Kidney epithelial cell (primary cell): ENCODE data around the gene RPL10A. TPM values are rescaled to one million over a fixed set of nuclear protein-coding genes. Genes with fewer than 3 reads are reported as not detected.

Experiments
- DNase-seq: peaks from one replicate; pipeline ENCODE4 v3.0.0-alpha.2; 2010; ENCODE audit warnings: low read depth
- H3K27me3 ChIP-seq: 2 replicates; pipeline ENCODE4 v1.6.0; 2011; ENCODE audit warnings: low read length; ENCODE audit not compliant: control insufficient read depth, insufficient read depth
- H3K36me3 ChIP-seq: 2 replicates; pipeline ENCODE4 v1.5.1; 2011; ENCODE audit warnings: low read length; ENCODE audit not compliant: control insufficient read depth, insufficient read depth
- H3K4me3 ChIP-seq: 2 replicates; pipeline ENCODE4 v1.5.1; 2011; ENCODE audit warnings: low read depth, mild to moderate bottlenecking, control low read depth, low read length
- total RNA-seq: library from RNA; depleted of rRNA; stranded (reverse); fragments of >200 nt; gene quantifications from 2 replicates; pipeline ENCODE4 v1.2.3, GENCODE V29; 2015
- TF ChIP-seq, protein P1 (sequence below): IDR thresholded peaks from 2 replicates; pipeline ENCODE4 v1.5.1; 2011; ENCODE audit warnings: mild to moderate bottlenecking, moderate library complexity, low read length, control low read depth, inconsistent platforms; ENCODE audit not compliant: insufficient read depth, poor library complexity, severe bottlenecking

RPL10A gene
- total RNA-seq, 1 donor from 2014 or later: 1,851 TPM

DNA sequence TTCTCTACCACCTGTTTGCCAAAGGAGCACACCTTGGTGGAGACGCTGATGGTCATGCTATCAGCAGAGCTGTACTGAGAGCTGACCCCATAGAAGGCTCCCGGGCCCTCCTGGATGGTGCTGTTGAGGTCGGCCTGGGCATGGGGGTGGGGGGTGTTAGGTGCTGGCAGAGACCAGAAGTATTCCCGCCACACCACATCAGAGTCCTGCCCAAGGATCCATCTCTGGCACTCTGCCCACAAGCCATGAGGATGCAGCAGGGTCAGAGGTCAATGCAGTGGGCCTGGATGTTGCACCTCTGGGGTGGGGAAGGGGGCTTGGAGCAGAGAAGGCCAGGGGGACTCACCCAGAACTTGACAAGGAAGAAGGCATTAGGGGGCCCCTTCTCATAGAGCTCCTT, 7.4 kb downstream of the RPL10A start:
- H3K36me3 ChIP-seq: peaks cover 1% of the 10 kb centered on the region
- no peaks in the 10 kb centered on the region for H3K27me3 ChIP-seq
- H3K4me3 ChIP-seq: no peak overlapping the region
- DNase-seq: no peak
- TF ChIP-seq, protein P1, sequence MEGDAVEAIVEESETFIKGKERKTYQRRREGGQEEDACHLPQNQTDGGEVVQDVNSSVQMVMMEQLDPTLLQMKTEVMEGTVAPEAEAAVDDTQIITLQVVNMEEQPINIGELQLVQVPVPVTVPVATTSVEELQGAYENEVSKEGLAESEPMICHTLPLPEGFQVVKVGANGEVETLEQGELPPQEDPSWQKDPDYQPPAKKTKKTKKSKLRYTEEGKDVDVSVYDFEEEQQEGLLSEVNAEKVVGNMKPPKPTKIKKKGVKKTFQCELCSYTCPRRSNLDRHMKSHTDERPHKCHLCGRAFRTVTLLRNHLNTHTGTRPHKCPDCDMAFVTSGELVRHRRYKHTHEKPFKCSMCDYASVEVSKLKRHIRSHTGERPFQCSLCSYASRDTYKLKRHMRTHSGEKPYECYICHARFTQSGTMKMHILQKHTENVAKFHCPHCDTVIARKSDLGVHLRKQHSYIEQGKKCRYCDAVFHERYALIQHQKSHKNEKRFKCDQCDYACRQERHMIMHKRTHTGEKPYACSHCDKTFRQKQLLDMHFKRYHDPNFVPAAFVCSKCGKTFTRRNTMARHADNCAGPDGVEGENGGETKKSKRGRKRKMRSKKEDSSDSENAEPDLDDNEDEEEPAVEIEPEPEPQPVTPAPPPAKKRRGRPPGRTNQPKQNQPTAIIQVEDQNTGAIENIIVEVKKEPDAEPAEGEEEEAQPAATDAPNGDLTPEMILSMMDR: no peak

DNA sequence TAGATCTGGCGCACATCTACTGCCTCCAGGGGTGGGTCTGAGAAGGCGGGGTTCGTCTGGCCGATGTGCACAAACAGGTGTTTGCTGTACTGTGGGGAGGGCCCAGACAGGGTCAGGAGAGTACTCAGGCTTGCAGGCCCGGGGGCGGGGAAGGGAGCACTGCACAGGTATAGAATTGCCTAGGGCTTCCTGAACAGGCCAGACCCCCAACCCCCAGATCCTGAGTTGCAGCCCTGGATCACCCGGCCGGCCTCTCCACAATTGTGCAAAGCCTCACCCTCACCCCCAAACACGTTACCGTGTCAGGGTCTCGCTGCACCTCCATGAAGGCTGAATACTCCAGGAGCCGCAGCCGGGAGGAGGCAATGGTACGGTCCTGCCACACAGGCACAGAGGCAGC, 7.8 kb downstream of the RPL10A start:
- H3K36me3 ChIP-seq: peaks cover 1% of the 10 kb centered on the region
- no peak overlapping the region for H3K4me3 ChIP-seq
- H3K27me3 ChIP-seq: no peaks in the 10 kb centered on the region
- no peak for DNase-seq
- TF ChIP-seq, protein P1: no peak

DNA sequence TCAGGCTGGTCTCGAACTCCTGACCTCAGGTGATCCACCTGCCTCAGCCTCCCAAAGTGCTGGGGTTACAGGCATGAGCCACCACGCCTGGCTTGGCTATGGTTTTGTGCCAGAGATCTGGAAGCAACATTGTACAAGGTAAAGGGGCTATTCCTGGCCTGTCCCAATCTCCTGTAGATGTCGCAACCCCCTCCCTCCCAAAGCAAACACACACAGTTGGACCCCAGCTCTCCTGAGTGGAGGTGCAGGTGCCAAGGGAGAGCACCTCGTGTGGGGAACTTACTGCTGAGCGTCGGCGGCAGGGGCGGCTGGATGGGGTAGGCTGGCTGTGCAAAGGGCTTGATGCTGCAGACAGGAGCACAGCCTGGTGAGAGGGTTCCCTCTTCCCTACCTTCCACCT, 8.8 kb downstream of the RPL10A start:
- peaks cover 1% of the 10 kb centered on the region for H3K36me3 ChIP-seq
- TF ChIP-seq, protein P1: no peak
- no peak overlapping the region for H3K4me3 ChIP-seq
- no peaks in the 10 kb centered on the region for H3K27me3 ChIP-seq
- DNase-seq: no peak

DNA sequence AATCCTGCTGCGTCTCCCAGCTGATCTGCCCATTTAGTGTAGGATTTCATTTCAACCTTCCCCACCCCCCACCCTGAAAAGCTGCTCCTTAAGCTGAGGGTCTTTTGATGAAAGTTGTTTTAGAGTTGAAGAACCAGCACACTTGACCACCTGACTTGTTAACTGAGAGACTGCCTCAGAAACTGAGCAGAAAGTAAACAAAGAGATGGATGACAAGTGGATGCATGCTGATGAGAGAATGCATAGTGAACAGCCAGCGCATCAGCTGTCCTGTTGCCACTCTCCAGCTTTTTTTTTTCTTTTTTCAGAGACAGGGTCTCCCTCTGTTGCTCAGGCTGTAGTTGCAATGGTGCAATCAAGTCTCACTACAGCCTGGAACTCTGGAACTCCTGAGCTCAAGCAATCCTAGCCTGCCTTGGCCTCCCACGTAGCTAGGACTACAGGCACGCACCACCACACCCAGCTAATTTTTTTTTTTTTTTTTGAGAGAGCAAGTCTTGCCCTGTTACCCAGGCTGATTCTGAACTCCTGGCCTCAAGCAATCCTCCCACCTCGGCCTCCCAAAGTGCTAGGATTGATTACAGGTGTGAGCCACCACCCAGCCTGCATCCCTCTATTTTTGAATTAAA, 9.5 kb downstream of the RPL10A start:
- no peak for DNase-seq

DNA sequence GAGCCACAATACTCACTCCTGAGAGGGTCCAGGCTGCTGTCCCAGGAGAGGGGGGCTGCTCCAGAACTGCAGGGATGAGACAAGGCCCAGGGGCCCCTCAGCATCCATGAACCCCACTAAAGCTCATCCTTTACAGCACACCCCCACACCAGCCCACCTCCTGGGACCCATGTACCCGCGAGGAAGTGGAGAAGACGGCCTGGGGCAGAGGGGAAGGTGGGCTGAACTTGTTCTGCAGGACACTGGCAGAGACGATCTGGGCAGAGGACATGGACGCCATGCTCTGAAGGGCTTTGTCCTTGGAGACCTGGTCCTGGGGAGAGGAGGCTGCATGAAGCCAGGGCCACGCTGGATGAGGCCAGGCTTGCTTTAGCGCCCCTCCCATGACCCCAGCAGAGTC, 10.1 kb downstream of the RPL10A start:
- H3K36me3 ChIP-seq: peaks cover 1% of the 10 kb centered on the region
- TF ChIP-seq, protein P1: no peak
- DNase-seq: no peak
- no peak overlapping the region for H3K4me3 ChIP-seq
- H3K27me3 ChIP-seq: no peaks in the 10 kb centered on the region

More for the DNA sequence above, 9.5 kb downstream of the RPL10A start:
- TF ChIP-seq, protein P1: no peak
- Histone ChIP-seq H3K27me3 (no peaks in the 10 kb centered on the region), H3K36me3 (peaks cover 1% of the 10 kb centered on the region), H3K4me3 (no peak overlapping the region)

DNA sequence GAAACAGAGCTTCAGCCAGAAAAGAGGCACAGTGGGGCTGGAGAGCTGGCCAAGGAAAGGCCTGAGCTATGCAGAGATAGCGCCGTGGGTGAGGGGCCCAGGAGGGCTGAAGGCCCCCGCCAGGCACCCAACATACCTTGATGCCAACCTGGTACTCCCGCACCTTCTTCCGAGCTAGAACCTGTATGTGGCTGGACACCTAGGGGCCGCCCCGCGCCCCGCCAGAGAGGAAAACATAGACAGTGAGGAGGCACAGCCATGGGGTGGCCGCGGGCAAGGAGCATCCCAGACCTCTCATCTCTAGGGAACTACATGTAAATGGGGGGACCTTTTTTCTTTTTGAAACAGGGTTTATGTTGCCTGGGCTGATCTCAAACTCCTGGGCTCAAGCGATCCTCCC, 12.0 kb downstream of the RPL10A start:
- TF ChIP-seq, protein P1: no peak
- no peak overlapping the region for H3K4me3 ChIP-seq
- no peaks in the 10 kb centered on the region for H3K36me3 ChIP-seq
- no peaks in the 10 kb centered on the region for H3K27me3 ChIP-seq
- DNase-seq: no peak
